ENCODE measurements around the gene PBX3. TPM values are rescaled to one million over a fixed set of nuclear protein-coding genes. Genes with fewer than 3 reads are reported as not detected.
A peak's percentile ranks its signal among the peaks of the same experiment; 100 is the strongest.

PBX3 gene
- total RNA-seq, 1 experiment from 2014 or later = 44.9 TPM

DNA sequence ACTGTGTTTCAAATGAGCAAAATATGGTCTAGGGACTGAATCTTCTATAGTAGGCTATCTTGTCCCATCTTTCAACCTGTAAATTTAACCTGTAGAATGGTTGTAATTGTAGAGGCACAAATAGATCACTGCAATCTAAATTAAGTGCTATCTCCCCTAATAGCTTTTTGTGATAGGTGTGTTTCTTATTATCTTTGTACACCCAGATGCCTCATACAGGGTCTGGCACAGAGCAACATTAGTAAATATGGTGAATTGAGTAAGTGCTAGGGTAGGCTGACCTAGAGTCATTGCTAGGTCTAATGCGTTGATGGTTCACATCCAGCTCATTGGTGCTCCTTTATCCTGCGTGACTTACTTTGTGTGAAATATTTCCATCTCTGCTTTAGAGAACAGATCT, 100.6 kb downstream of the PBX3 start:
- in situ Hi-C loops (cut with HindIII; ENCODE audit: low sequenced_read_pairs) = no loop called here
- no peak for DNase-seq (ENCODE audit: low spot score)

DNA sequence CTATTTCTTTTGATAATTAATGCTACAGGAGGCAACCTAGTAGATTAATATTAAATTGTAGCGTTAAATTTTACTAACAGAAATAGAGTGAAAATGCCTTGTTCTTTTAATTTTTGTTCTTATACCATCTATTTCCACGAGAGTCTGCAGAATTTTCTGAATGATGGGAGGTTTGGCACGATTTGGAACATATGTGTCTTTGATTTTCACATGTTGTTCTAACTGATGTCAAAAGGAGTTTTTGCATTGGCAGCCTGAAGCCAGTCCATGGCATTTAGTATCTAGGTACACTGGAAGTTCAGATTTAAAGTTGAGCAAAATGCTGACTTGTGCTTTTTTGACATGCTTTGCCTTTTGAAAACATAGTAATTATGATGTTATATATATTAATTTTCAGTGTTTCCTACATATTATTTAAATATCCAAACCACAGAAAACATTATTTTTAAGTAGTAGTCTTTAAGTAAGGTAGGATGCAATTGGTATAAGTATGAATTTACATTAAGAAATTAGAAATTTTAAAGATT, 103.0 kb downstream of the PBX3 start:
- in situ Hi-C loops (cut with HindIII; ENCODE audit: low sequenced_read_pairs) = no loop called here
- no peak for DNase-seq (ENCODE audit: low spot score)

- in situ Hi-C loops (cut with HindIII; ENCODE audit: low sequenced_read_pairs) = no loop called here
- DNase-seq (ENCODE audit: low spot score) = no peak
These were observed 103.6 kb downstream of the PBX3 start for GRCh38 chr9:125850763-125851162.

- DNase-seq (ENCODE audit: low spot score) = peak; percentile 60
- in situ Hi-C loops (cut with HindIII; ENCODE audit: low sequenced_read_pairs) = no loop called here
These were observed 104.8 kb downstream of the PBX3 start for GRCh38 chr9:125851979-125852378.

DNA sequence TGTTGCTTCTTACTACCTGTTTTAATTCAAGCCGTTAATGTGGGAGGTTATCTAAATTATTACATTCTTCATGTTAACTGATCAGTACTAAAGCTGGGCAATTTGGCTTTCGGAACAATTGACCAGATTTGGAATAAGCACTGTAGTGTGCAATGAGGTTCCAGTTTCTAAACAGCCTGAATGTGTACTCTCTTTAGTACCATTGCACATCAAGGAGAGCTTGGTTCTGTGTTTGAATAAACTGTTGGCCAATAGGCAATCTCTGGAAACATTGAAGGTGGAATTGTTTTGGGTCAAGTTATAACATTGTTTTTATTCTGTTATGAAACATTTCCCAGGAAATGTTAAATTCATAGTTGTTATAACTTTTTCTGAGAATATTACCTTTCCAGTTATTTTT, 105.2 kb downstream of the PBX3 start:
- in situ Hi-C loops (cut with HindIII; ENCODE audit: low sequenced_read_pairs) = no loop called here

DNA sequence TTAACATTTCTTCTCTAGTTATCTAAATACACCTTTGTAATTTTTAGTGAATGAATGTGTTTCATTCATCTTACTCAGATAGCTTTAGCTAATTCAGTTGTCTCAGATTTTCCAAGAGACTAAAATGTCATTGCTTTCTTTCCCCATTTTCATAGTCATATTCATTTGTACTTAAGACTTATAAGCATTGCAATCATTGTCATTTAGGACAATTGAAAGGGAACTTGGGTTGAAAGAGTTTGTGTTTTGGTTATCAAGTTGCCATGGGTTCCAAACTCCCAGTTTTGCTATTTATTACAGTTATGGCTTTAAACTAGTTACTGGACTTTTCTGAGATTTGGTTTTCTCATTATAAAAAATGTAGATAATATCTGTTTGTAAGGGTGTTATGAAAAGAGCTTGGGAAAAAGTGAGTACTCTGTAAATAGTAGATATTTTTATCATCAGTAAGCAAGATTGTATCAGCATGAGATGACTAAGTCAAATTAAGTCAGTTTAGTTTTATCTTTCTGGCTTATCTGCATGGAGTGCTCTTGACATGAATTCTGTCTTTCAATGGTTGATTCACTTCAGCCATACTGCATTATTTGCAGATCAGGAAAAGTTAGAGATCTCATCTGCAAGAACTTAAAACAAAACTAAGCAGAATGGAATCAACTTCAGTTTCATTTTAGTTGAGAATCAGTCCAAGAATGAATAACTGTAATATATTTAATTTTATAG, 107.5 kb downstream of the PBX3 start:
- in situ Hi-C loops (cut with HindIII; ENCODE audit: low sequenced_read_pairs) = no loop called here
- no peak for DNase-seq (ENCODE audit: low spot score)

More for the DNA sequence above, 105.2 kb downstream of the PBX3 start:
- no peak for DNase-seq (ENCODE audit: low spot score)

DNA sequence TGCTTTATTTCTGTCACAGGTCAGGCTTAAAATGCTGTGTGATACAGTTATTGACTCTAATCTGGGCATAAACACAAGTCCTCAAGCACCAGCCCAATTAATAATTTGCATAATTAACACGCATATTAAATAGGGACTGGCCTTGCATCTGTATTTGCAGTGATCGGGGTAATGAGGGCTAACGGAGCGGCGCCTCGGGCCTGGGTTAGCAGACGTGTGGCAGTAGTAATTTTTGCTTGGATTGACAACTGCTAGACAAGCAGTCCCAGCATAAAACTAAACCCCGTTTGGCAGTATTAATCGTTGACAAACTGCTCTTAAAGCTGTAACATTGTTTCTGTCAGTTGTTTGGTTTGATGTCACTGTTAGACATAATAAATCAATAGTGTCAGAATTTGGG, 109.2 kb downstream of the PBX3 start:
- in situ Hi-C loops (cut with HindIII; ENCODE audit: low sequenced_read_pairs) = no loop called here
- no peak for DNase-seq (ENCODE audit: low spot score)

DNA sequence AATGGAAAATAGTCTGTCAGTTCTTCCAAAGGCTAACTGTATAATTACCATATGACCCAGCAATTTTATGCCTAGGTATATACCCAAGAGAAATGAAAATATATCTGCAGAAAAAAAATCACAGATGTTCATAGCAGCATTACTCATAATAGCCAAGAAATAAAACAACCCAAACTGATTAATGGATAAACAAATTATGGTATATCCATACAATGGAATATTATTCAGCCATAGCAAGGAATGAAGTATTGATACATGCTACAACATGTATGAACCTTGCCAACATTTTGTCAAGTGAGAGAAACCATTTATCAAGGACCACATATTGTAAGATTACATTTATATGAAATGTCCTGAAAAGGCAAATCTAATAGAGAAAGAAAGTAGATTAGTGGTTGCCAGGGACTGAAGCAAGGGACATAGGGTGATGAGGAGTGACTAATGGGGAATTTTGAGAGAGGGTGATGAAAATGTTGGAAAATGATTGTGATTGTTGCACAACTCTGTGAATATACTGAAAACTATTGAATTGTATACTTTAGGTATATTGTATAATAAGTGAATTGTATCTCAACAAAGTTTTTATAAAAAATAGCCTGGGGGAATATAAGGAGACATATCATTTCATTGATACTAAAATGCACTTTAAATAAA, 114.4 kb downstream of the PBX3 start:
- in situ Hi-C loops (cut with HindIII; ENCODE audit: low sequenced_read_pairs) = no loop called here

DNA sequence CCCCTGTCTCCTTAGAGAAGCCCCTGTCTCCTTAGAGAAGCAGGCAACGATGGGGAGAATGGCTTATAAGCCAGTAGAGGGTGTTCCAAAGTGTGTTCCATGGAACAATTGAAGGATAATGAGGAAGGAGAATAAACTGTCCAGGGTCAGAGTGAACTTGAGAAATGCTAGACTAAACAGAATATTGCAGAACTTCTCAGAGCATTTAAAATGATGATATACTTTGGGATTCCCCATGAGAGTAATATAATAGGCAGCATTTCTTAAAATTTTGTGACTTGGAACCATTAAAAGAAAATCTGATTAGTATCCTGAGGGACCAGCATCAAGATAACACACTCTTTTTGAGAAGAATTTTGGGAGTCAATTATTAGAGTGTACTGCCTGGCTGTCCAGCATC, 116.8 kb downstream of the PBX3 start:
- DNase-seq (ENCODE audit: low spot score) = no peak
- in situ Hi-C loops (cut with HindIII; ENCODE audit: low sequenced_read_pairs) = no loop called here

More for the DNA sequence above, 114.4 kb downstream of the PBX3 start:
- DNase-seq (ENCODE audit: low spot score) = no peak

DNA sequence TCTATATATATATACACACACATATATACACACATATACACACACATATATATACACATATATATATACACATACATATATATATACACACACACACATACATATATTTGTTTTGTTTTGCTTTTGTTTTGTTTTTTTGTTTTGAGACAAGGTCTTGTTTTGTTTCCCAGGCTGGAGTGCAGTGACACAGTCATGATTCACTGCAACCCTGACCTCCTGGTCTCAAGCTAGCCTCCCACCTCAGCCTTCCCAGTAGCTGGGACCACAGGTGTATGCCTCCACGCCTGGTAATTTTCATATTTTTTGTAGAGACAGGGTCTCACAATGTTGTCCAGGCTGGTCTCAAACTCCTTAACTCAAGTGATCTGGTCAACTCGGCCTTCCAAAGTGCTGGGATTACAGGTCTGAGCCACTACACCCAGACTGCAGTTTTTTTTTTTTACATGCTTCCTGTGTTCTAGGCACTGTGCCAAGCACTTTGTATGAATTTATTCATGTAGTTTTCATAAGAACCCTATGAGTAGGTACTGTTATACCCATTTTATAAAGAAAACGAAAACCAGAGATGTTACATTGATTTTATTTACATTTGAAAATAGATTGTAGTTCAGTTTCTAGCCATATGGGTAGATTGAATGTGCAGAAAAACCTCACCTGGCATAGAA, 120.7 kb downstream of the PBX3 start:
- no peak for DNase-seq (ENCODE audit: low spot score)
- in situ Hi-C loops (cut with HindIII; ENCODE audit: low sequenced_read_pairs) = no loop called here

DNA sequence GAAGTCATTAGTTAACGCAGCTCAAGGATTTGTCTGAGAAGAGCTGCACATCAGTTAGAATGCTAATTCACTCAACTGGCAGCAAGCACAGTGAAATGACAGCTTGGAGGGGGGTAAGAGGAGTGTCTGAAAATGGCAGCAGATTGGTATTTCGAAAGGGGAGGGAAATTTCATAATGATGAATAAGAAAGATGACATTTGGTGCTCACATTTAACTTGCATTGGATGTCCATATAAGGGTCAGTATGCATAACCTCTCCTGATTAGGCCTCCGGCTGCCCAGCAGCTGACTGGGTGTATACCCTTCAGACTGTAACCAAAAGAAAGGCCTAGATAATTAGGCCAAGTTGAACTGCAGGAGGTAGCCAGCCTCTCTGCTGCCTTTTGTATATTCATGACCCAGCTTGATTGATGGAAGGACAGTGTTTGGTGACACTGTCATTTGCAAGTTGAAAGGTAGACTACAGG, 131.0 kb downstream of the PBX3 start:
- DNase-seq (ENCODE audit: low spot score) = no peak
- in situ Hi-C loops (cut with HindIII; ENCODE audit: low sequenced_read_pairs) = no loop called here

DNA sequence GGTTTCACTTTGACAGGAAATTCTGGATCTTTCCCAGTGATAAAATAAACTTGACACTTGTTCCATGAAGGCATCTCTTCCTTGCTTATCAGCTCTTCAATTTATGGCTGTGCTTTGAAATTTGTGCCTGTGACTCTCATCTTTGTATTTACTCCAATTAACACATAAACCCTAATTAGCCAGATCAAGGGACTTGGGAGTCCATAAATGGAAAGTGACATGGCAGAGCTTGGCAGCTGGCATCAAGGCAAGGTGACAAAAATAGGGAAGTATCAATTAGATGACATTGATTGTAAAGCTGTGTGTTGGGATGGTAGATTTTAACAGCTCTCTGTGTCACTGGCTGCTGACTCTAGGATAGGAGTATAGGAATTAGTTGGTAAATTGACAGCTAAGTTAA, 133.9 kb downstream of the PBX3 start:
- DNase-seq (ENCODE audit: low spot score) = no peak
- in situ Hi-C loops (cut with HindIII; ENCODE audit: low sequenced_read_pairs) = no loop called here

DNA sequence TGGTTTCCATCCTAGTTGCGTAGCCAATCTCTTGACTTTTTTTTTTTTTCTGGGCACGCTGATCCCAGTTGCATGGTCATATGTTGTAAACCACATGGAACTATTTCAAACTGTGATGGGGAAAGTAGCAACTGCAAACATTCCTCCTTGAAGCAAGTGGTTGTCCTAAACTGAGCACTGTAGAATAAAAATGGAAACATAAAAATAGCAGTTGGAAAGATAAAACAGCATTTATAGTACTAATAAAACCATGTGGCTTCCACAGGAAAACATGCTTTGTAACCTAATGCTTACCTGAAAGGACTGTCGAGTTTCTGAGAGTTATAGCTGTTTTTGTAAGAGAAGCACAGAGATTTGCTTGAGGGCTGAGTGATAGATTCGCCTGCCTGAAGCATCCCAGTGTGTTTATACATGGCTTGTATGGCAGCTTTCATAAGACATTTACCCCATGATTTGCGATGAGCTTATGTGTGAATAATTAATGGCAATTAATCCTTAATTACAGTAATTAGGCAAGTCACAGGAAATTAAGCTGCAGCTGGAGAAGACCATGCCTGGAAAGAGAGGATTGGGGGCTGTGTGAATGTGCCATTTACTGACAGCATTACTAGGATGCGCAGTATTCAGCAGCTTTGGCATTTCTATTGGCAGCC, 136.5 kb downstream of the PBX3 start:
- no peak for DNase-seq (ENCODE audit: low spot score)
- in situ Hi-C loops (cut with HindIII; ENCODE audit: low sequenced_read_pairs) = no loop called here

GRCh38 chr9:125884218-125884595, 137.0 kb downstream of the PBX3 start:
- in situ Hi-C loops (cut with HindIII; ENCODE audit: low sequenced_read_pairs) = no loop called here
- DNase-seq (ENCODE audit: low spot score) = no peak

- DNase-seq (ENCODE audit: low spot score) = no peak
- in situ Hi-C loops (cut with HindIII; ENCODE audit: low sequenced_read_pairs) = no loop called here
These were observed 138.3 kb downstream of the PBX3 start for GRCh38 chr9:125885405-125886034.

GRCh38 chr9:125886365-125886764, 139.2 kb downstream of the PBX3 start:
- in situ Hi-C loops (cut with HindIII; ENCODE audit: low sequenced_read_pairs) = no loop called here
- DNase-seq (ENCODE audit: low spot score) = no peak

- no peak for DNase-seq (ENCODE audit: low spot score)
- in situ Hi-C loops (cut with HindIII; ENCODE audit: low sequenced_read_pairs) = no loop called here
These were observed 140.0 kb downstream of the PBX3 start for GRCh38 chr9:125887172-125887571.

DNA sequence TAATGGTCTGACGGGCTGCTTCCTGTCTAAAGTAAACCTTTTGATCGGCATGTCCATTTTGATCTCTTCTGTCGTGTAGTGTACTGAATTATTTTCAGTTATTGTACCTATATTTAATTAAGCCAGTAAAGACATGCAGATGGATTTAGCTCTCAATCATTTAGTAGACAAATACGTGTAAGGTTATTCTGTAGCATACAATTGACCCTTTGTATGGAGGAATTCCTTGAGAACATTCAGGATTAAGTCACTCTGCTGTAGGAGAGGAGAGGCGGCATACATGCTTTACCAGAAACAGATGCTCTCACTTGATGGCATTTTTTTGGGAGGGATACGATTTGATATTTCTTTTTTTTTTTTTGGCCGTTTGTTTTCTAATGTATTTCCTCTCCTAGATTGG, 141.0 kb downstream of the PBX3 start:
- no peak for DNase-seq (ENCODE audit: low spot score)

GRCh38 chr9:125889112-125889475, 141.9 kb downstream of the PBX3 start:
- DNase-seq (ENCODE audit: low spot score) = peak; percentile 28
- in situ Hi-C loops (cut with HindIII; ENCODE audit: low sequenced_read_pairs) = no loop called here

More for the DNA sequence above, 141.0 kb downstream of the PBX3 start:
- in situ Hi-C loops (cut with HindIII; ENCODE audit: low sequenced_read_pairs) = no loop called here
